Keratinocyte (primary cell): ENCODE data around the gene ACBD4. TPM values are rescaled to one million over a fixed set of nuclear protein-coding genes. Genes with fewer than 3 reads are reported as not detected.

Source experiments
- DNase-seq: peaks from one replicate; pipeline ENCODE4 v3.0.0-alpha.2; 2011; ENCODE audit warnings: low read depth, missing footprints, low spot score
- FAIRE-seq: peaks from 2 replicates; lab custom pipeline; 2011; peaks lifted over from hg19 to GRCh38; lab: Jason Lieb, UNC
- H2AFZ ChIP-seq: 2 replicates; pipeline ENCODE4 v1.6.0; 2012; ENCODE audit warnings: low read length, control low read depth, inconsistent platforms; ENCODE audit not compliant: control insufficient read depth
- H3K27ac ChIP-seq: 2 replicates; pipeline ENCODE4 v1.5.1; 2011; ENCODE audit warnings: low read length; ENCODE audit not compliant: control insufficient read depth, insufficient read depth
- H3K27me3 ChIP-seq: 3 replicates; pipeline ENCODE4 v1.6.0; 2011; ENCODE audit warnings: low read length; ENCODE audit not compliant: control insufficient read depth, insufficient read depth; ENCODE audit errors: extremely low read depth
- H3K36me3 ChIP-seq, 2 experiments: 2 replicates in 1 of 2; 3 replicates in 1 of 2; pipeline ENCODE4 v1.5.1; 2011; ENCODE audit warnings: low read length in 2 of 2, mild to moderate bottlenecking in 1 of 2; ENCODE audit not compliant: control insufficient read depth in 2 of 2, insufficient read depth in 2 of 2; ENCODE audit errors: extremely low read depth in 1 of 2
- H3K4me1 ChIP-seq: 3 replicates; pipeline ENCODE4 v1.5.1; 2011; ENCODE audit warnings: low read length; ENCODE audit not compliant: control insufficient read depth, insufficient read depth; ENCODE audit errors: extremely low read depth
- H3K4me2 ChIP-seq: 3 replicates; pipeline ENCODE4 v1.6.0; 2011; ENCODE audit warnings: low read depth, low read length; ENCODE audit not compliant: control insufficient read depth, insufficient read depth; ENCODE audit errors: extremely low read depth
- H3K4me3 ChIP-seq, 3 experiments: fragments of 200-600 bp in 1 of 3; sonication (generic) in 1 of 3; 2 replicates in 2 of 3; 3 replicates in 1 of 3; pipeline ENCODE4 v1.5.1; 2011 to 2016; ENCODE audit warnings: low read length in 3 of 3, mild to moderate bottlenecking in 3 of 3, control low read depth in 2 of 3, inconsistent platforms in 1 of 3, low read depth in 1 of 3, mixed read lengths in 1 of 3, mixed run types in 1 of 3, moderate library complexity in 1 of 3; ENCODE audit not compliant: control insufficient read depth in 2 of 3, insufficient read depth in 2 of 3; ENCODE audit errors: extremely low read depth in 1 of 3
- H3K79me2 ChIP-seq: 2 replicates; pipeline ENCODE4 v1.6.0; 2012; ENCODE audit warnings: low read length; ENCODE audit not compliant: control insufficient read depth, insufficient read depth
- H3K9ac ChIP-seq: 3 replicates; pipeline ENCODE4 v1.6.0; 2011; ENCODE audit warnings: low read length; ENCODE audit not compliant: control insufficient read depth, insufficient read depth; ENCODE audit errors: extremely low read depth
- H3K9me1 ChIP-seq: 3 replicates; pipeline ENCODE4 v1.6.0; 2011; ENCODE audit warnings: low read length; ENCODE audit not compliant: control insufficient read depth, insufficient read depth; ENCODE audit errors: extremely low read depth
- H3K9me3 ChIP-seq: 2 replicates; pipeline ENCODE4 v1.5.1; 2012; ENCODE audit warnings: low read depth, low read length; ENCODE audit not compliant: control insufficient read depth
- H4K20me1 ChIP-seq: 3 replicates; pipeline ENCODE4 v1.6.0; 2011; ENCODE audit warnings: low read length; ENCODE audit not compliant: control insufficient read depth, insufficient read depth; ENCODE audit errors: extremely low read depth
- CTCF ChIP-seq, 3 experiments: IDR thresholded peaks in 1 of 3; conservative IDR thresholded peaks in 1 of 3; optimal IDR thresholded peaks in 1 of 3; 2 replicates in 2 of 3; 3 replicates in 1 of 3; pipeline versions ENCODE3 to v1.5.1; 2011; ENCODE audit warnings: low read length in 3 of 3, mild to moderate bottlenecking in 3 of 3, moderate library complexity in 2 of 3, control low read depth in 1 of 3, inconsistent platforms in 1 of 3; ENCODE audit not compliant: insufficient read depth in 2 of 3; ENCODE audit errors: extremely low read depth in 1 of 3
- EZH2 ChIP-seq: IDR thresholded peaks from one replicate; pipeline ENCODE4 v1.6.1; 2012; ENCODE audit warnings: inconsistent platforms, mild to moderate bottlenecking, low read length, moderate library complexity
- dilution Hi-C: fragments of 300-500 bp; cut with MboI; formaldehyde crosslinking; loops from one replicate; pipeline ENCODE4 v1.7.0; 2020; ENCODE audit warnings: low sequenced_read_pairs; ENCODE audit not compliant: extremely low pct_ligation_motif_present
- polyA plus RNA-seq, 5 experiments: library from polyadenylated mRNA; depleted of rRNA in 3 of 5; stranded (reverse) in 3 of 5; stranded (forward) in 1 of 5; unstranded in 1 of 5; fragments of >200 nt; gene quantifications; 1 replicate in 1 of 5; 2 replicates in 3 of 5; 3 replicates in 1 of 5; pipeline versions ENCODE4 v1.2.1 to v1.2.3, GENCODE V29; 2011 to 2012; ENCODE audit warnings: missing spikeins in 2 of 5, low read depth in 1 of 5, low replicate concordance in 1 of 5

Gene ACBD4
- polyA plus RNA-seq, 1 donor (not counting 4 experiments of a cell fraction or from before 2014, with no cell fraction given) = 2.6 TPM

DNA sequence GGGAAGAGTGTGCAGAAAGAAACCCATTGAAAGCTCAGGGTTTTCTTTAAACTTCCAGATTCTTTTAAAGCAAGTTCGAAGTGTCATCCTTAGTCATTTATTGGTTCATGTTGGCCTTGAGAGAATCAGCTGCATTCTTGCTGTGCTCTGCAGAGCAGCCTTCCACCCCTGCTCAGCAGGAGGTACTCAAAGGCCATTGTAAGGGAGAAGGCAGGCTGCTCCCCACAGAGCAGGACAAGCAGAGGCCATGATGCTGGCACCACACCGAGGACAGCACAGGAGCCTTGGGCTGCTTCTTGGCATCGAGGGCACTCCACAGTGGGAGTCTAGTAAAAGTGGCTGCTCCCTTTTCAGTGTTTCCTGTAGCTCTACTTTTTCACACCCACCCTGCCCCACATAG, 44.8 kb upstream of the ACBD4 start:
- no peak overlapping the region for H3K9ac ChIP-seq
- no peak overlapping the region for H3K4me2 ChIP-seq
- no peak for TF ChIP-seq EZH2
- no peak for TF ChIP-seq CTCF (optimal IDR thresholded peaks at IDR 0.05 in 1 of 3, IDR thresholded peaks at IDR 0.05 in 1 of 3, conservative IDR thresholded peaks at IDR 0.05 in 1 of 3; ENCODE audit: extremely low read depth in 1 of 3, insufficient read depth in 2 of 3, low read length in 3 of 3)
- H3K4me3 ChIP-seq = no peak overlapping the region
- FAIRE-seq = no peak
- H3K4me1 ChIP-seq = peaks cover 23% of the 10 kb centered on the region
- H2AFZ ChIP-seq = no peak overlapping the region
- no peaks in the 10 kb centered on the region for H3K9me1 ChIP-seq
- no peak overlapping the region for H3K27ac ChIP-seq
- H4K20me1 ChIP-seq = no peaks in the 10 kb centered on the region
- peaks cover 4% of the 10 kb centered on the region for H3K79me2 ChIP-seq
- no peak for DNase-seq
- peaks cover 4% of the 10 kb centered on the region for H3K9me3 ChIP-seq
- dilution Hi-C loops = no loop called here
- no peaks in the 10 kb centered on the region for H3K27me3 ChIP-seq
- H3K36me3 ChIP-seq = peaks cover 44 to 45% of the 10 kb centered on the region in 2 experiments

DNA sequence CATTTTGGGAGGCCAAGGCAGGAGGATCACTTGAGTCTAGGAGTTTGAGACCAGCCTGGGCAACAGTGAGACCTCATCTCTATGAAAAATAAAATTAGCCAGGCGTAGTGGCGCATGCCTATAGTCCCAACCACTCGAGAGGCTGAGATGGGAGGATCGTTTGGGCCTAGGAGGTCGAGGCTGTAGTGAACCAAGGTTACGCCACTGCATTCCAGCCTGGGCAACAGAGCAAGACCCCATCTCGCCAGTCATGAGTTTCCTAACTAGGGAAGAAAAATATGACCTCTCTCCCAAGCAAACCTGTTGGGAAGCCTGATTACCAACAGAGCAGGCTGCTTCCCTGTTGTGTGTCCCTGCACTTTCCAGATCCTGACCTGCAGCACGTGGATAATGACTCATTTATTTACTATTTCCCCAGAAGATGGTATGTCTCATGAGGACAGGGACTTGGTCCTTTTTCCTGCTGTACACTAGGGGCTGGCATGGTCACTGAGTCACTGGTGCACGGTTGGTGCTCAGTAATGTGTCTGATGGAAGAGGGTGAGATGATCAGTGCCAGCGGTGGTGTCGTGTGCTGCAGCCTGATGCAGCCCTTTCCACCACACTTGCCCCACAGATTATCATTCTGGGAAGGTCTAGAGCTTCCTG, 43.6 kb upstream of the ACBD4 start:
- Histone ChIP-seq H3K4me3 (no peak overlapping the region), H3K4me1 (peaks cover 23% of the 10 kb centered on the region), H3K4me2 (no peak overlapping the region), H3K27ac (no peak overlapping the region), H4K20me1 (no peaks in the 10 kb centered on the region), H3K27me3 (no peaks in the 10 kb centered on the region), H3K9me1 (no peaks in the 10 kb centered on the region), H3K9me3 (peaks cover 4% of the 10 kb centered on the region), H3K79me2 (peaks cover 4% of the 10 kb centered on the region), H3K36me3 (peaks cover 44 to 54% of the 10 kb centered on the region in 2 experiments), H3K9ac (no peak overlapping the region), H2AFZ (no peak overlapping the region)
- dilution Hi-C loops = no loop called here
- TF ChIP-seq EZH2 (no peak), CTCF (optimal IDR thresholded peaks at IDR 0.05 in 1 of 3, IDR thresholded peaks at IDR 0.05 in 1 of 3, conservative IDR thresholded peaks at IDR 0.05 in 1 of 3; ENCODE audit: extremely low read depth in 1 of 3, insufficient read depth in 2 of 3, low read length in 3 of 3) (no peak)
- FAIRE-seq (no peak), DNase-seq (no peak)
